Measurements from ENCODE around the gene PTBP3.

The PTBP3 gene

GRCh38 chr9:112326194-112326593, 7.2 kb downstream of the PTBP3 start:
- DNase-seq (ENCODE audit: low read depth), result no peak
- in situ Hi-C loops (cut with HindIII; ENCODE audit: low sequenced_read_pairs), result no loop called here
- TF ChIP-seq CTCF (IDR thresholded peaks at IDR 0.05; ENCODE audit: low read depth, low read length, missing control alignments), result no peak
- no peak overlapping the region for H3K4me3 ChIP-seq (ENCODE audit: low read depth, low read length)

GRCh38 chr9:112325600-112325999, 7.8 kb downstream of the PTBP3 start:
- TF ChIP-seq CTCF (IDR thresholded peaks at IDR 0.05; ENCODE audit: low read depth, low read length, missing control alignments), result no peak
- no peak for DNase-seq (ENCODE audit: low read depth)
- no peak overlapping the region for H3K4me3 ChIP-seq (ENCODE audit: low read depth, low read length)
- in situ Hi-C loops (cut with HindIII; ENCODE audit: low sequenced_read_pairs), result no loop called here

- H3K4me3 ChIP-seq (ENCODE audit: low read depth, low read length), result no peak overlapping the region
- in situ Hi-C loops (cut with HindIII; ENCODE audit: low sequenced_read_pairs), result no loop called here
- TF ChIP-seq CTCF (IDR thresholded peaks at IDR 0.05; ENCODE audit: low read depth, low read length, missing control alignments), result no peak
- no peak for DNase-seq (ENCODE audit: low read depth)
These were observed 8.3 kb downstream of the PTBP3 start for GRCh38 chr9:112325127-112325526.

- H3K4me3 ChIP-seq (ENCODE audit: low read depth, low read length), result no peak overlapping the region
- in situ Hi-C loops (cut with HindIII; ENCODE audit: low sequenced_read_pairs), result no loop called here
- TF ChIP-seq CTCF (IDR thresholded peaks at IDR 0.05; ENCODE audit: low read depth, low read length, missing control alignments), result no peak
- DNase-seq (ENCODE audit: low read depth), result no peak
These were observed 10.0 kb downstream of the PTBP3 start for GRCh38 chr9:112323378-112323854.

- TF ChIP-seq CTCF (IDR thresholded peaks at IDR 0.05; ENCODE audit: low read depth, low read length, missing control alignments), result no peak
- no peak for DNase-seq (ENCODE audit: low read depth)
- H3K4me3 ChIP-seq (ENCODE audit: low read depth, low read length), result no peak overlapping the region
- in situ Hi-C loops (cut with HindIII; ENCODE audit: low sequenced_read_pairs), result no loop called here
These were observed 10.6 kb downstream of the PTBP3 start for GRCh38 chr9:112322701-112323377.

- TF ChIP-seq CTCF (IDR thresholded peaks at IDR 0.05; ENCODE audit: low read depth, low read length, missing control alignments), result no peak
- in situ Hi-C loops (cut with HindIII; ENCODE audit: low sequenced_read_pairs), result no loop called here
- no peak for DNase-seq (ENCODE audit: low read depth)
- no peak overlapping the region for H3K4me3 ChIP-seq (ENCODE audit: low read depth, low read length)
These were observed 17.0 kb downstream of the PTBP3 start for GRCh38 chr9:112316258-112316943.
